Measurements from ENCODE around the gene ITGA11. TPM values are rescaled to one million over a fixed set of nuclear protein-coding genes. Genes with fewer than 3 reads are reported as not detected.
A peak's percentile ranks its signal among the peaks of the same experiment; 100 is the strongest.

Gene ITGA11
- total RNA-seq, 1 donor from 2014 or later: 7.1 TPM

DNA sequence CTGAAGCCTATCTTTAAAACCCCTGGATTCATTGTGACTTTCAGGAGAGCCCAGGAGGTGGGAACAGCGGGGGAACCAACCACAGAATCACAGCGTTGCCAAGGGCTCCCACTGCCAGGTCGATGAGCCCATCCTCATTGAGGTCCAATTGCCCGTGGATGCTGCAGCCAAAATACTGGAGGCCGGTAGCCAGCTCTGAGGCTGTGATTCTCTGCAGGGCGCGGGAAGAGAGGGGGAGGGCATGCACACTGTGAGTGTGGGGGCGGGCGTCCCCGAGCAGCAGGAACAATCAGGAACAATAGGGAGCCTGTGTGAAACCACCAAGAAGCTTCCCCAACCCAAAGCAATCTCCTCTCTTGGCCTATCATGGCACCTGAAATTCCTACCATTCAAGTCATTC is 101.1 kb downstream of the ITGA11 start:
- peaks cover 19% of the 10 kb centered on the region for H3K4me1 ChIP-seq
- H3K36me3 ChIP-seq: no peaks in the 10 kb centered on the region
- no peak overlapping the region for H3K27ac ChIP-seq
- ATAC-seq: no peak
- intact Hi-C loops (cut with DNase I): no loop called here
- no peak for DNase-seq
- no peaks in the 10 kb centered on the region for H3K9me3 ChIP-seq
- no peaks in the 10 kb centered on the region for H3K27me3 ChIP-seq
- no peak overlapping the region for H3K4me3 ChIP-seq
- TF ChIP-seq CTCF (IDR thresholded peaks at IDR 0.05): no peak

- ATAC-seq (no peak), DNase-seq (no peak)
- Histone ChIP-seq H3K27me3 (no peaks in the 10 kb centered on the region), H3K9me3 (no peaks in the 10 kb centered on the region), H3K36me3 (no peaks in the 10 kb centered on the region), H3K4me1 (peaks cover 19% of the 10 kb centered on the region), H3K27ac (no peak overlapping the region), H3K4me3 (no peak overlapping the region)
- no peak for TF ChIP-seq CTCF (IDR thresholded peaks at IDR 0.05)
- intact Hi-C loops (cut with DNase I): no loop called here
Observed at GRCh38 chr15:68330416-68330815, 101.5 kb downstream of the ITGA11 start.

DNA sequence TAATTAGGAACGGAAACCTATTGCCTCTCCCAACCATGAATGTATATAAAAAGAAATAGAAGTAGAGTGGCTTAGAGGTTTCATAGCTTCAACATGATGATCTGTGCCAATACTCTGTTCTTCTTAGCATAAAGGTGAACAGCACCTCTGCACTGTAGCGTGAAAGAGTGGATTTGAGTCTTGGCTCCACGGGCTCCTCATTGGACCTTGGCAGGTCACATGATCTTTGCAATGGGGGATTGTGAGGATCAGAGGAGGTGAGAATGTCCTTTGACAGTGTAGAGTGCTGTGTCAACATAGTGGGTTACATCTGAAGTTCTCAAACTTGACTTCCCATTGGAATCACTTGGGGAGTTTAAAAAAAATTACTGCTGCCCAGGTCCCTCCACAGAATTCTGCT is 103.0 kb downstream of the ITGA11 start:
- Histone ChIP-seq H3K36me3 (no peaks in the 10 kb centered on the region), H3K27ac (no peak overlapping the region), H3K9me3 (no peaks in the 10 kb centered on the region), H3K4me3 (no peak overlapping the region), H3K4me1 (peaks cover 6% of the 10 kb centered on the region), H3K27me3 (no peaks in the 10 kb centered on the region)
- DNase-seq (no peak), ATAC-seq (no peak)
- no peak for TF ChIP-seq CTCF (IDR thresholded peaks at IDR 0.05)
- intact Hi-C loops (cut with DNase I): no loop called here

- no peak for ATAC-seq
- intact Hi-C loops (cut with DNase I): no loop called here
- Histone ChIP-seq H3K36me3 (no peaks in the 10 kb centered on the region), H3K27ac (no peak overlapping the region), H3K4me3 (no peak overlapping the region), H3K27me3 (no peaks in the 10 kb centered on the region), H3K4me1 (peaks cover under 1% of the 10 kb centered on the region), H3K9me3 (no peaks in the 10 kb centered on the region)
- TF ChIP-seq CTCF (IDR thresholded peaks at IDR 0.05): no peak
- no peak for DNase-seq
Observed at GRCh38 chr15:68328443-68328842, 103.5 kb downstream of the ITGA11 start.

DNA sequence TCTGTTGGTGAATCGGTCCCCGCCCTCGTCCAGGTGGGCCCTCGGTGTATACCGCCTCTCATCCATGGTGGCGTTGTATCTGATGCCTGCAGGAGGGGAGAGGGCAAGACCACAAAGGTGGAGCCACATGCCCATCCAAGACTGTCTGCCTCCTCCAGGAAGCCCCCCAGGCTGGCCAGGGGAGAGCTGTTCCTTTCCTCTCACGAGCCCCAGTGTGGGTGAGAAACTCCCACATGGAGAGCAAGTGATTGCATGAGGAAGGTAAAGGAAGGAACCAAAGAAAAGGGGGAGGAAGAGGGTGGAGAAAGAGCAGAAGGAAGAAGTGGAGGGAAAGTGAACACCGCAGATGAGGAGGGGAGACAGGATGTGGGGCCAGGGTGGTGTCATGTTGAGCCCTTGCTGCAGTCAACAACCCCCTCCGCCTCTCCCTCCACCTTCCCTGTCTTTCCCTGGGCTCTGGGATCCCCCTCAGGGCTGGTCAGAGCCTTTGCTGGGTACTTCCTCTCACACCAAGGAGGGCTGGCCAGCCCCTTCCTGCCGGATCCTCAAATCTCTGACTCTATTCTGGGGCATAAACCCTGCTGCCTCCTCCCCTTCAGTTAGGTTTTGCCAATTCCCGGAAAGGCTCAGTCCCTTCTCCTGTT is 105.1 kb downstream of the ITGA11 start:
- intact Hi-C loops (cut with DNase I): no loop called here
- H3K27me3 ChIP-seq: no peaks in the 10 kb centered on the region
- ATAC-seq (peak; percentile 68), DNase-seq (no peak)
- no peak for TF ChIP-seq CTCF (IDR thresholded peaks at IDR 0.05)
- H3K9me3 ChIP-seq: no peaks in the 10 kb centered on the region
- H3K27ac ChIP-seq: no peak overlapping the region
- H3K4me3 ChIP-seq: no peak overlapping the region
- H3K36me3 ChIP-seq: no peaks in the 10 kb centered on the region
- H3K4me1 ChIP-seq: no peaks in the 10 kb centered on the region

- H3K27ac ChIP-seq: no peak overlapping the region
- intact Hi-C loops (cut with DNase I): no loop called here
Observed at GRCh38 chr15:68325726-68326125, 106.2 kb downstream of the ITGA11 start.

More at GRCh38 chr15:68325726-68326125, 106.2 kb downstream of the ITGA11 start:
- Histone ChIP-seq H3K36me3 (no peaks in the 10 kb centered on the region), H3K27me3 (no peaks in the 10 kb centered on the region), H3K9me3 (no peaks in the 10 kb centered on the region), H3K4me3 (no peak overlapping the region), H3K4me1 (no peaks in the 10 kb centered on the region)
- DNase-seq (no peak), ATAC-seq (no peak)
- TF ChIP-seq CTCF (IDR thresholded peaks at IDR 0.05): no peak
